ENCODE results near the gene ZKSCAN8. TPM values are rescaled to one million over a fixed set of nuclear protein-coding genes. Genes with fewer than 3 reads are reported as not detected.

ZKSCAN8 gene
- total RNA-seq, 1 experiment from 2014 or later, result 27.5 TPM

- H3K9me3 Mint-ChIP-seq (ENCODE audit: low read depth, unreplicated experiment), result no peaks in the 10 kb centered on the region
- DNase-seq, result no peak
- CTCF ChIA-PET, result interaction anchor here (1.1 to 3.0 kb wide), 3 partner anchors 17 to 231 kb away, joined by 4 to 13 read pairs (median 6); partner anchors contain the start of gene ZKSCAN8
- H3K27ac Mint-ChIP-seq (ENCODE audit: unreplicated experiment), result peak overlapping the region; percentile 48
- no peak for TF ChIP-seq CTCF (IDR thresholded peaks at IDR 0.05; ENCODE audit: unreplicated experiment)
- peaks cover 22% of the 10 kb centered on the region for H3K36me3 Mint-ChIP-seq (ENCODE audit: insufficient read depth, unreplicated experiment)
- no peaks in the 10 kb centered on the region for H3K27me3 Mint-ChIP-seq (ENCODE audit: unreplicated experiment)
- TSS peak; percentile 52 for BruUV-seq (replicated peaks)
- H3K4me3 Mint-ChIP-seq (ENCODE audit: low read depth, unreplicated experiment), result peak overlapping the region; percentile 85
- intact Hi-C loops (cut with micrococcal nuclease; ENCODE audit: unreplicated experiment), result loop anchor here (1.0 to 10.0 kb wide), 3 partner anchors 16 to 460 kb away; partner anchors contain the start of gene ZKSCAN8
- peaks cover 22% of the 10 kb centered on the region for H3K4me1 Mint-ChIP-seq (ENCODE audit: low read depth, unreplicated experiment)
Measured at GRCh38 chr6:28124971-28125353, 16.7 kb upstream of the ZKSCAN8 start.

GRCh38 chr6:28125401-28125800 is 16.3 kb upstream of the ZKSCAN8 start:
- no peaks in the 10 kb centered on the region for H3K27me3 Mint-ChIP-seq (ENCODE audit: unreplicated experiment)
- peak overlapping the region; percentile 48 for H3K27ac Mint-ChIP-seq (ENCODE audit: unreplicated experiment)
- no peaks in the 10 kb centered on the region for H3K9me3 Mint-ChIP-seq (ENCODE audit: low read depth, unreplicated experiment)
- BruUV-seq (replicated peaks), result no TSS peak
- peaks cover 25% of the 10 kb centered on the region for H3K36me3 Mint-ChIP-seq (ENCODE audit: insufficient read depth, unreplicated experiment)
- peak overlapping the region; percentile 85 for H3K4me3 Mint-ChIP-seq (ENCODE audit: low read depth, unreplicated experiment)
- no peak for TF ChIP-seq CTCF (IDR thresholded peaks at IDR 0.05; ENCODE audit: unreplicated experiment)
- H3K4me1 Mint-ChIP-seq (ENCODE audit: low read depth, unreplicated experiment), result peaks cover 22% of the 10 kb centered on the region
- no peak for DNase-seq
- CTCF ChIA-PET, result interaction anchor here (3.0 kb wide), 1 partner anchor 16 kb away, joined by 13 read pairs; the partner anchor contains the start of gene ZKSCAN8
- intact Hi-C loops (cut with micrococcal nuclease; ENCODE audit: unreplicated experiment), result loop anchor here (10.0 kb wide), 1 partner anchor 459 kb away; a partner anchor contains a TSS

- Mint-ChIP-seq H3K9me3 (ENCODE audit: low read depth, unreplicated experiment) (no peaks in the 10 kb centered on the region), H3K27me3 (ENCODE audit: unreplicated experiment) (no peaks in the 10 kb centered on the region), H3K36me3 (ENCODE audit: insufficient read depth, unreplicated experiment) (peaks cover 32% of the 10 kb centered on the region), H3K27ac (ENCODE audit: unreplicated experiment) (no peak overlapping the region), H3K4me1 (ENCODE audit: low read depth, unreplicated experiment) (peaks cover 23% of the 10 kb centered on the region), H3K4me3 (ENCODE audit: low read depth, unreplicated experiment) (no peak overlapping the region)
- BruUV-seq (replicated peaks), result no TSS peak
- DNase-seq, result peak; percentile 40
- CTCF ChIA-PET, result no interaction called here
- intact Hi-C loops (cut with micrococcal nuclease; ENCODE audit: unreplicated experiment), result no loop called here
- TF ChIP-seq CTCF (IDR thresholded peaks at IDR 0.05; ENCODE audit: unreplicated experiment), result peak; percentile 26
Measured at GRCh38 chr6:28134015-28134414, 7.7 kb upstream of the ZKSCAN8 start.

GRCh38 chr6:28134716-28135115 is 7.0 kb upstream of the ZKSCAN8 start:
- peaks cover 31% of the 10 kb centered on the region for H3K36me3 Mint-ChIP-seq (ENCODE audit: insufficient read depth, unreplicated experiment)
- no peaks in the 10 kb centered on the region for H3K9me3 Mint-ChIP-seq (ENCODE audit: low read depth, unreplicated experiment)
- H3K4me1 Mint-ChIP-seq (ENCODE audit: low read depth, unreplicated experiment), result peaks cover 23% of the 10 kb centered on the region
- DNase-seq, result no peak
- BruUV-seq (replicated peaks), result no TSS peak
- no peak overlapping the region for H3K27ac Mint-ChIP-seq (ENCODE audit: unreplicated experiment)
- intact Hi-C loops (cut with micrococcal nuclease; ENCODE audit: unreplicated experiment), result loop anchor here (5.0 kb wide), 1 partner anchor 548 kb away; no protein-coding TSS in a partner anchor
- CTCF ChIA-PET, result no interaction called here
- H3K27me3 Mint-ChIP-seq (ENCODE audit: unreplicated experiment), result no peaks in the 10 kb centered on the region
- H3K4me3 Mint-ChIP-seq (ENCODE audit: low read depth, unreplicated experiment), result no peak overlapping the region
- TF ChIP-seq CTCF (IDR thresholded peaks at IDR 0.05; ENCODE audit: unreplicated experiment), result no peak
